Measurements from ENCODE around the gene ZNF827.

Gene ZNF827

GRCh38 chr4:145938618-145939440 lies at the start of gene ZNF827:
TSS of gene ZNF827 (minus strand) at chr4:145938823. CDS start at chr4:145938407, 416 bp downstream.
- DNase-seq: no peak

GRCh38 chr4:145984563-145984962 lies 45.9 kb upstream of the ZNF827 start:
- no peak for DNase-seq

GRCh38 chr4:145982791-145983190 lies 44.2 kb upstream of the ZNF827 start:
- DNase-seq: no peak

GRCh38 chr4:145979160-145979559 lies 40.5 kb upstream of the ZNF827 start:
- no peak for DNase-seq

GRCh38 chr4:145976680-145977079 lies 38.1 kb upstream of the ZNF827 start:
- no peak for DNase-seq

GRCh38 chr4:145960012-145960411 lies 21.4 kb upstream of the ZNF827 start:
- no peak for DNase-seq

- no peak for DNase-seq
These were observed 18.7 kb upstream of the ZNF827 start for GRCh38 chr4:145957302-145957701.

- DNase-seq: no peak
These were observed 17.8 kb upstream of the ZNF827 start for GRCh38 chr4:145956288-145956890.

- no peak for DNase-seq
These were observed 16.3 kb upstream of the ZNF827 start for GRCh38 chr4:145954924-145955339.

- DNase-seq: no peak
These were observed 13.3 kb upstream of the ZNF827 start for GRCh38 chr4:145951931-145952330.

- no peak for DNase-seq
These were observed 7.0 kb upstream of the ZNF827 start for GRCh38 chr4:145945431-145946155.

- DNase-seq: no peak
These were observed 6.3 kb upstream of the ZNF827 start for GRCh38 chr4:145944886-145945285.

- no peak for DNase-seq
These were observed 1.2 kb upstream of the ZNF827 start for GRCh38 chr4:145939856-145940255.

GRCh38 chr4:145939441-145939750 lies 773 bp upstream of the ZNF827 start:
- DNase-seq: no peak

- no peak for DNase-seq
These were observed 532 bp downstream of the ZNF827 start for GRCh38 chr4:145937971-145938611.

- DNase-seq: no peak
These were observed 1.4 kb downstream of the ZNF827 start for GRCh38 chr4:145936997-145937901.

- peak; percentile 35 for DNase-seq
These were observed 2.3 kb downstream of the ZNF827 start for GRCh38 chr4:145936142-145936996.

GRCh38 chr4:145935253-145936141 lies 3.1 kb downstream of the ZNF827 start:
- no peak for DNase-seq

GRCh38 chr4:145934434-145935047 lies 4.1 kb downstream of the ZNF827 start:
- DNase-seq: no peak

GRCh38 chr4:145933134-145933533 lies 5.5 kb downstream of the ZNF827 start:
- no peak for DNase-seq

Data from NCI-H2107 (cell line).